ENCODE measurements around the gene PIK3C2G.

Gene PIK3C2G

GRCh38 chr12:18570543-18570942, 309.2 kb downstream of the PIK3C2G start:
- Histone ChIP-seq H3K27me3 (ENCODE audit: insufficient read depth, poor library complexity, severe bottlenecking) (no peaks in the 10 kb centered on the region), H3K27ac (replicated peaks) (no peak overlapping the region), H3K4me3 (replicated peaks; ENCODE audit: insufficient read depth, low read length) (no peak overlapping the region)
- TF ChIP-seq POLR2AphosphoS5 (IDR thresholded peaks at IDR 0.05; ENCODE audit: low read depth), result no peak
- TF ChIP-seq CTCF (IDR thresholded peaks at IDR 0.05; ENCODE audit: insufficient read depth, low read length), result no peak
- TF ChIP-seq REST (IDR thresholded peaks at IDR 0.05; ENCODE audit: insufficient replicate concordance, low read depth), result no peak
- TF ChIP-seq SPI1 (IDR thresholded peaks at IDR 0.05; ENCODE audit: borderline replicate concordance, low read depth), result no peak
- TF ChIP-seq GABPA (IDR thresholded peaks at IDR 0.05; ENCODE audit: low read depth), result no peak
- no peak for DNase-seq (ENCODE audit: low read depth in 1 of 2, low spot score in 1 of 2)

- no peak for TF ChIP-seq POLR2AphosphoS5 (IDR thresholded peaks at IDR 0.05; ENCODE audit: low read depth)
- TF ChIP-seq SPI1 (IDR thresholded peaks at IDR 0.05; ENCODE audit: borderline replicate concordance, low read depth), result no peak
- TF ChIP-seq GABPA (IDR thresholded peaks at IDR 0.05; ENCODE audit: low read depth), result no peak
- no peak for TF ChIP-seq CTCF (IDR thresholded peaks at IDR 0.05; ENCODE audit: insufficient read depth, low read length)
- TF ChIP-seq REST (IDR thresholded peaks at IDR 0.05; ENCODE audit: insufficient replicate concordance, low read depth), result no peak
- H3K27me3 ChIP-seq (ENCODE audit: insufficient read depth, poor library complexity, severe bottlenecking), result no peaks in the 10 kb centered on the region
- no peak for DNase-seq (ENCODE audit: low read depth in 1 of 2, low spot score in 1 of 2)
- H3K27ac ChIP-seq (replicated peaks), result no peak overlapping the region
- H3K4me3 ChIP-seq (replicated peaks; ENCODE audit: insufficient read depth, low read length), result no peak overlapping the region
These were observed 314.8 kb downstream of the PIK3C2G start for GRCh38 chr12:18576104-18576626.

- DNase-seq (ENCODE audit: low read depth in 1 of 2, low spot score in 1 of 2), result no peak
- TF ChIP-seq SPI1 (IDR thresholded peaks at IDR 0.05; ENCODE audit: borderline replicate concordance, low read depth) (no peak), REST (IDR thresholded peaks at IDR 0.05; ENCODE audit: insufficient replicate concordance, low read depth) (no peak), GABPA (IDR thresholded peaks at IDR 0.05; ENCODE audit: low read depth) (no peak), CTCF (IDR thresholded peaks at IDR 0.05; ENCODE audit: insufficient read depth, low read length) (no peak), POLR2AphosphoS5 (IDR thresholded peaks at IDR 0.05; ENCODE audit: low read depth) (no peak)
- Histone ChIP-seq H3K27ac (replicated peaks) (no peak overlapping the region), H3K27me3 (ENCODE audit: insufficient read depth, poor library complexity, severe bottlenecking) (no peaks in the 10 kb centered on the region), H3K4me3 (replicated peaks; ENCODE audit: insufficient read depth, low read length) (no peak overlapping the region)
These were observed 315.3 kb downstream of the PIK3C2G start for GRCh38 chr12:18576648-18577047.

All from HL-60 (cell line).